HG03460 (cell line): ENCODE data around the gene MAP3K6.

ENCODE experiments used
- ATAC-seq: cut with Tn5 transposase; IDR thresholded peaks from one replicate; pipeline ENCODE4 v1.9.1; 2021; ENCODE audit not compliant: unreplicated experiment

Gene MAP3K6

DNA sequence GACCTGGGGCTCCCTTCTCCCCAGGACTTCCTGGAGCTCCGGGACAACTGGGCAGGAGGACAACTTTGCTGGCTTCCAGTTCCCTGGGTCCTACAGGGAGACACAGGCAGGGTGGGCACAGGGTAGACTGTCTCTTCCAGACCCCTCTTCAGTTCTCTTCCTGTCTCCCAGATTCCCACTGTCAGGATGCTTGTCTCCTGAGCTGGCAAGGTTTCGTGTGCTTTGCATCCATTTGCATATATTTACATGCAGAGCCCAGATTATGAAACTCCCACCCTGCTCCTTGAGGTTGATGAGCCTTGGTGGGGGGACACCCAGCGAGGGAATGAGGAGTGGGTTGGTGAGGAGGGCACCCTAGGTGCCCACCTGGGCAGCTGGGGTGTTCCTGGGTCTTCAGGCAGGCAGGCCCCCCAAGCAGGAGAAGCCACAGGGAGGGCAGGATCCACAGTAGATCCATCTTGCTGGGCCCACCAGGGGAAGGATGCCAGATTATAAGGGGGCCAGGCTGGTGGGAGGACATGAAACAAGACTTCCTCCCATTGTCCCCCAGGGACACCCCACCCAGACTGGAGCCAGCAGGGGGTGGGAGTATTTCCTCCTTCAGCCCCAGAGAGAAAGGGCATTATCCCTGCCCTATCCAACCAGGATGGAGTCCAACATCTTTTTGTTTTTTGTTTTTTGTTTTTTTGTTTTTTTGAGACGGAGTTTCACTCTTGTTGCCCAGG is 7.8 kb upstream of the MAP3K6 start, which contains the start of gene FCN3:
TSS of gene FCN3 (minus strand) at position 463 of the 725 bp plus-strand sequence. CDS start at position 457, 6 bp downstream.
- ATAC-seq: no peak

DNA sequence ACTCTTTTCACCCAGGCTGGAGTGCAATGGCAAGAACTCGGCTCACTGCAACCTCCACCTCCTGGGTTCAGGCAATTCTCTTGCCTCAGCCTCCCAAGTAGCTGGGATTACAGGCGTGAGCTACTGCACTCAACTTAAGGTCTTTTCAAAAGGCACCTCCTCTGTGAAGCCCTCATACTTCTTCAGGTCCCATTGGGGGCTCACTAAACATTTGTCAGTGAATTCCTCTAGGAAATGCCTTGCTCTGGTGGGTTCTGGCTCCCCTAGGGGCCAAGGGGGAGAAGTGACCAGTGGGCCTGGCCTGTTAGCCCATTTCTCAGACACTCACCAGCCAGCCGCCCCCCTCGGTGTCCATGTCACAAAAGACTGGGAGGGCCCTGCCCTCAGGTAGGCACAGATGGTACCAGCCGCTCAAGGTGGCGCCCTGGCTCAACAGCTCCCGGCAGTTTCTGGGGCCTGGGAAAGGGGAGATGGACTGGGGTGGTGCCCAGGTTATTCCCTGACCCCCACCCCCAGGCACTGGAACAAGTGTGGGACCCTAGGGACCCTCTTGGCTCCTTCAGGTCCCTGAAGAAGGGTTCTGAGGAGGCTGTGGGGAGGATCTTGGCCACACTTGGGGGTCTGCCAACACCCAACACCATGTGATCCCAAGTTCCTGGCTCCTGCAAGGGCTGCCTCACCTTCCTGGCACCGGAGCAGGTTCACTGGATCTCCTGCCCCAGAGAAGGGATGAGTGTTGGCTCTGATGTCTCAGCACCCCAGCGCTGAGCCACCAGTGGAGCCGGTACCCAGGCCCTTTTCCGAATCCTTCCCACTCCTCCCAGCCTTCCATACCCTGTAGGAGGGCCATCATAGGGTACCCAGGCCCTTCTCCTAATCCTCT is 6.3 kb upstream of the MAP3K6 start:
- ATAC-seq: no peak

DNA sequence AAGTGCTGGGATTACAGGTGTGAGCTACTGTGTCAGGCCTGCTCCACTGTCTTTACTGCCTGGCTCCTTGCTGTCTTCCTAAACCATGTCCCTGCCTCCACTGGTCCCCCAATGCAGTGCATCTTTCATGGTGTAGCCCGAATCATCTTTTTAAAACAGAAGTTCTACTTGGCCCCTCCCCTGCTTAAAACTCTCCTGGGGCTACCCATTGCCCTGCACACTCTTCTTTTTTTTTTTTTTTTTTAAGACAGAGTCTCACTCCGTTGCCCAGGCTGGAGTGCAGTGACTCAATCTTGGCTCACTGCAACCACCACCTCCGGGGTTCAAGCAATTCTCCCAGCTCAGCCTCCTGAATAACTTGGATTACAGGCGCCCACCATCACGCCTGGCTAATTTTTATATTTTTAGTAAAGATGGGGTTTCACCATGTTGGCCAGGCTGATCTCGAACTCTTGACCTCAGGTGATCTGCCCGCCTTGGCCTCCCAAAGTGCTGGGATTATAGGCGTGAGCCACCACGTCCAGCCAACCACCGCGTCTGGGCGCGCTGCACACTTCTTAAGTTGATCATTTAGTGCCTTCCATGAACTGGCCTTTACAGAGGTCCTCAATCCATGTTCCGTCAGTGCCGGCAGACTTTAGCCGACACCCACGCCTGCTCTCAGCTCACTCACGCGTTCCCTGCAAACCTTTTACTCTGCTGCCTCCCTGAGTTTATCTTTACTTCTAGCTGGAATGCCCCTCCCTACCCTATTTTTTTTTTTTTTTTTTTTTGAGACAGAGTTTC is 5.5 kb upstream of the MAP3K6 start:
- ATAC-seq: no peak

DNA sequence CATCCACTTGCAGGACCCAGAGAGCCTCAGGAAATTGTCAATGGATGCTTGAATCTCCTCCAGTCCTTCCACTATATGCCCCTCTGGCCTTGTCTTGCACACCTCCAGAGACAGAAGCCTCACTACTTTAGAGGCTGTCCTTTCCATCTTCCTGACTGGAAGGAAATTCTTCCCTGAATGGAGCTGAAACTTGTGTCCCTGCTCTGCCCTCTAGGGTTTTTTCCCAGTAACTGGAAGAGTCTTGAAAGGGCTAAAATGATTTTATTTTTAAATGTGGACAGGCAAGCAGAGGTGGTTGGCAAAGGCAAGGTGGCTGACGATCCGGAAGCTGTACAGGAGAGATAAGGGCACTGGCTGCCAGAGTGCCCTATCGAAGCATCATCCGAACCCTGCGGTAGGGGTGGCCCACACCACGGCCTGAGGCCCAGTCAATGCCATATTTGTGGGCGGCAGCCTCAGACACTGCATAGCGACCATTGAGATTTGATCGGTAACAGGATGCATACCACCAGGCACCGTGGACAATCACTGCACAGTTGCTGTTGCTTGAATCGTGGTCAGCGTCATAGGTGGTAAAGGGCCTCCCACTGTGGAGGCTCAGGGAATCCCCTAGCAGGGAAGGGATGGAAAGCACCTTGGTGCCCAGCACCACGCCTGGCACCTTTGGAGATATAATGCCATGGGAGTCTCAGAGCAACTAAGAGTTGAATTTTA is 2.3 kb upstream of the MAP3K6 start:
- no peak for ATAC-seq

DNA sequence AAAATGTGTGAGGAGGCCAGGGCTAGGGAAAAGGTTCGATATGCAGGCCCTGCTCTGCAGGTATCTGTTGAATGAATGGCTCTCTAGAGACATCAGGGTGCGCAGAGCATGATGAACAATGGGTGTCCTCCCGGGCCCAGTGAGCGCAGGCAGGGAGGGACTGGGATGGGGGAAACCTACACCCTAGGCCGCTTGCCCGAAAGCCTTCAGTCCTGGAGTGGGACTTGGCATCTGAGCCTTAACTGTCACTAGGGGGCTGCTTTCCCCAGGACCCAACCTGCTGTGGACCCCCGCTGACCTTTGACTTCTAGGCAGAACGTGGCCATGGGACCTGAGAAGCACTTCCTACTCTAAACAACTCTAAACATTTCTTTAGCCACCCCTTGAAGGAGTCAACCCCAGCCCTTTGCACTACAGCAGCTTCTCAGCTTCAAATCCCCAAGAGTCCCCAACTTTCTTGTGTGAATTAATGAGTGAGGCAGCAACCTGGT is 444 bp upstream of the MAP3K6 start:
- no peak for ATAC-seq

DNA sequence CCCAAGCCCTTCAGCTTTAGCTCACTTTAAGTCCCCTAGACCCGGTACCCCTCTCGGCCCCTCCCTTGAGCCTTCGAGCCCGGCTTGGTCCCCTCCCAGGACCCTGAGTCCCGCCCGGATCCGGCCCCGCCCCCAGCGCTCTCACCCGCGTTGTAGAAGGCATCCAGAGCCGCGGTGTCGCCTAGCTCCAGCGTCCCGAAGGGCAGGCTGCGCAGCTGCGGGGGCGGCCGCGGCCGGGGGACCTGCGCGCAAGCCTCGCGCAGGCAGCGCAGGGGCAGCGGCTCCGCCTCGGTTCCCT is 699 bp downstream of the MAP3K6 start:
- ATAC-seq: no peak

DNA sequence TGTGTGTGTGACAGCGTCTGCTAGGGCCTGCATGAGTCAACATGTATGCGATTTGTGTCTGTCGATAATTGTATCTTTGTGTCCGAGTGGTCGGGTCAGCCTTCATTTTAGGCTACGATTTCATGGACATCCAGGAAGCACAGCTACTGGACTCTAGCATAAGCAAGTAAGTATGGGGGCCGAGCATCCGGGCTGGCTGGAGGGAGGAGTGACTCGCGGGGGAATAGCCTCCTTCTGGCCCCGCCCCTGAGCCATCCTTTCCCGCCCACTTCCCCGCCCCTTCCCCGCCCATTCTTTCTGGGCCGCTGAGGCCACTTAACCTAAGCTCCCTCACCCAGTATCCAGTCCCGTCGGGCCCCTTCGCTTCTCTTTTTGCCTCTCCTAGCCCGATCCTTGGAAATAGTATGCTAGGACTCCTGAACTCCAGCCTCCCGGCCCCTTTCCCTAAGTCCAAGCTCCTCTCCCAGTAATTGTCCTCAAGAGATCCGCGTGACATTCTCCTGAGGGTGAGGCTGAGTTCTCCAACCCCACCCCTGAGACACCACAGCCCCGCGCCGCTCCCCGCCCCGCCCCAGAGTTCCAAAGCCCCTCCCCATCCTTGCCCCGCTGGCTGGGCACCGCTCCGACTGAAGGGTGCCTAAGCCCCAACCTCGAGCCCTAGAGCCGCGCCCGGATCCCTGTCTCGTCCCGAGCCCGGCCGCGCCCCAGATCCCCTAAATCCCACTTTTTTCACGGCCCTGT is 1.2 kb downstream of the MAP3K6 start:
- ATAC-seq: no peak

DNA sequence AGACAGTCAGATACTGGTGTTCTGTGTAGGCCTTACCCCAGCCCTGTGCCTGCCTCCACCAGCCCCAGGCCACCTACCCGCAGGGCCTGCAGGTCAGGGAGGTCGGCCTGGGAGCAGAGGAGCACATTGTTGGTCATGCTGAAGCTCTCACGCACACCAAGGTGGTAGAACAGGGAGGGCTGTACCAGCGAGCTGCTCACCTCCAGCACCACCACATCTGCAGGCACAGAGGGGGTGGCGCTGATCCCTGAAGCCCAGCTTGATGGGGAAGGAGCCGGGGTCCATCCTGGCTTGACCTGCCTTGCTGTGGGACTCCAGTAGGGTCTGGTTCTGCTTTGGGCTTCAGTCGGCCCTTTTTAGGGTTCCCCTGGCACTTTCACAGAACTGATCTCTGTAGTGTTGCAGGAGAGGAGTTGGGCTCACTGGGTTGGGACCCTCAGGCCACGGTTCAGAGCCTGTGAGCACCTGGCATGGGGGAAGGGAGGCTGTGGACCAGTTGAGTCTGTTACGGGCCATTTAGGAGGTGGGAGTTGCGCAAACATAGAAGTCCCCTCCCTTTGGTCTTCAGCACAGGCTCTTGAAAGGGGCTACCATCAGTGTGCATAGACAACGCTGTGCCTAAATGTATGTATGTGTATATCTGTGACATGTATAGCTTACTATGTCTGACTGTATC is 1.9 kb downstream of the MAP3K6 start:
- no peak for ATAC-seq

DNA sequence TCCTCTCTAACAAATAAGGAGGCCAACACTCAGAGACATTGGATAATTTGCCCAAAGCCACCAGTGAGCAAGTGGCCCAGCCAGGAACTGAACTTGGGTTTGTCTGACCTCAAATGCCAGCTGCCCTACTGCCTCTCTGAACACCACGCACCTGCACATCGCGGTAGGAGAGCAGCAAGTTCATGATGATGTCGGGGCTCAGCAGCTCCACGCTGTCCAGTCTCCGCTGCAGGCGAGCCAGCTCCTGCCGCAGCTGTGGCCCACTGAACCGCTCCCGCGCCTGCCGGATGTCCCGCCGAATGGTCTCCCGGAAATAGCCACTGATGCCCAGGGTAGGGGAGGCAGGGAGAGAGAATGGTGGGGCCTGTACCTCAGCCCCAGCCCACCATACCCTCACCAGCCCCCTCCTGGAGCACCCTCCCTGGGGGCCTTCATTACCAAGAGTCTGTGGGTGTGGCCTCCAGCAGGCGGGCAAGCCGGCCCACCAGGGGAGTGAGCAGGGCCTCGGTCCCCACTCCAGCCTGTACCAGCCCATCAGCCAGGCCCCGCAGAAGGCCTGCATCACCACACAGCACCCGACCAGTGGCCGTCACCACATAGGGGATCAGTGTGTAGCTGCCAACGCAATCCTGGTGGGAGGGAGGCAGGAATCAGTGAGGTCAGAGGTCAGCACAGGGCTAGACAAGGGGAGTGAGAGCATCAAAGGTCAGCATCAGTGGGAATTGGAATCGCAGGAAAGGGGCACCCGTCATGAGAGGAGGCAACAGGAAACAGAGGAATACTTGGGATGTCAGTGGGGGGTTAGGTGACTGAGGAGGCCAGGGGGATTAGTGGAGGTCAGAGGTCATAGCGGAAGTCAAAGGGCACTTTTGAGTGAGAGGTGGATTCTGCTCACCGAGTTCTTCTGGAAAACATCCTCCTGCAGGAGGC is 2.7 kb downstream of the MAP3K6 start:
- ATAC-seq: no peak

DNA sequence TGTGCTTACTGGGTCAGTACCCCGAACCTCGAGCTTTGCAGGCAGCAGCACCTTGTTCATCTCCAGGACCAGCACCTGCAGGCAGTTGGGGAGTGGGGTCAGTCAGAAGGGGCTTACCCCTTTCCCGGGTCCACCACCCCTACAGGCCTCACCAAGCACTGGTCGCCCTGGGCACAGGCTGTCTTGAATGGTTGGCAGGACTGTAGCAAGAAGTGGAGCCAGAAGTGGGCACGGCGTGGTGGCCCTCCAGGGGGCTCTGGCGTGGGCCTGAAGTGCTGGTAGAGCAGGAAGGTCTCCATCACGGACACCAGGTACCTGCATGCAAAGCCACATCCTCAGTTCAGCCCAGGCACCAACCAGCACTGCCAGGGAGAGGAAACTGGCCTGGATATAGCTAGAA is 5.2 kb downstream of the MAP3K6 start:
- no peak for ATAC-seq

DNA sequence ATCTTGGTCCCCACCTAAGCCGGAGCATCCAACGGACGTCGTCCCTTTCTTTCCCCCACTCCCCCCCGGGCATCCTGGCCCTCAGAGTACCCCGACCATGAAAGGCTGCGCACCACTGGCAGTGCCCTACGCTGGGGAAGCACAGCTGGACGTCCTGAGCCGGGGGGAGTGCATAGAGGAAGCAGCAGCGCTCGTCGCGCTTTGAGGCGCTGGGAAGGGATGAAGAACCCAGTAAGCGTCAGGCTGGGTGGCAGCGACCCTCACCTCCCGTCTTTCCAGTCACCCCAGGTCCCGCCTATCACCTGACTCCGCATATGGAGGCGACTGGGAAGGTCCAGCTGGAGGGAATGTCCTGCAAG is 5.7 kb downstream of the MAP3K6 start:
- no peak for ATAC-seq

DNA sequence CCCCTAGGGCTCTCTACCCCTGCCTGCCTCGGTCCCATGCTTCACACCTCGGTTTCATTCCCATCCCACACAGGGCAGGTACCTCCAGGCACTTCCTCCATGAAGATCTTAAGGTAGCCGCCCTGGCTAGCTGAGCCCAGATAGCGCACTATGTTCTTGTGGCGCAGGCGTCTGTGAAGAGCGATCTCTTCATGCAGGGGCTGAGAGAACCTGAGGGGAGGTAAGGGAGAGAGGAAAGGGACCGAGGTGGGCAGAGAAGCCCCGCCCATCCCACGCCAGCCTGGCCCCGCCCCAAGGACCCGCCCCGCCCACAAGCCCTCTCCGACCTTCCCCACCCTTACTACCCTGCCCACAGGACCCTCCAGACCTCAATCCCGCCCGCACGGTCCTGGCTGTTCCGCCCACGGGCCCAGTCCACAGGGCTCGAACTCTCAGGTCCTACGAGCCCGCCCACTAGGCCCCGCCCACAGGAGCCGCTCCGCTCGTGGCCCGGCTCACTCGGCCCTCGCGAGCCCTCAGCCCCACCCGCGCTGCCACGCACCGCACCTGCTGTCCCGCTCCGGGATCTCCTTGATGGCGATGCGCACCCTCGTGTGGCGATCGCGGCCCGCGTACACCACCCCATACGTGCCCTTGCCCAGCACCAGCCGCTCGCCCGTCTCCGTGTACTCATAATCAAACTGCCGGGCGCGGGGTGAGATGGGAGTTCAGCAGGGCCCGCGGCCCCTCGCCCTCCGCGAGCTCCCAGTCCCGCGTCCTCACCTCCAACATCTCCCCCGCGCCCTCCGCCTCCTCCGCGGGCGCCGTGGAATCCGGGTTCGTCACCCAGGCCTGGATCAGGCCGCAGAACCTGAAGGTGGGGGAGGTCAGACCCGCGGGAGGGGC is 6.4 kb downstream of the MAP3K6 start:
- no peak for ATAC-seq

DNA sequence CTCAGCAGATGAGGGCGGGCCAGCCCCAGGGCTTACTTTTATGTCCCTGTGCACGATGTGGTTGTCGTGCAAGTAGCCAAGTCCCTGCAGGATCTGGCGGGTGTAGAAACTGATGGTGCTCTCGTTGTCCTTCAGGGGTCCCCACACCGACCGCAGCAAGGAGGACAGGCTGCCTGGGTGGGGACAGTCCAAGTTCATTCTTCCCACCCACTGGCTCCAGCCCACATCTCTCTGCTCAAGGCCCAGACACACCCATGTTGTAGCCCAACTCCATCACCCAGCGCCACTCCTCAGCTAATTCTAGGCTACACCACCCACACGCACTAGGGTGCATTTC is 7.0 kb downstream of the MAP3K6 start:
- no peak for ATAC-seq

DNA sequence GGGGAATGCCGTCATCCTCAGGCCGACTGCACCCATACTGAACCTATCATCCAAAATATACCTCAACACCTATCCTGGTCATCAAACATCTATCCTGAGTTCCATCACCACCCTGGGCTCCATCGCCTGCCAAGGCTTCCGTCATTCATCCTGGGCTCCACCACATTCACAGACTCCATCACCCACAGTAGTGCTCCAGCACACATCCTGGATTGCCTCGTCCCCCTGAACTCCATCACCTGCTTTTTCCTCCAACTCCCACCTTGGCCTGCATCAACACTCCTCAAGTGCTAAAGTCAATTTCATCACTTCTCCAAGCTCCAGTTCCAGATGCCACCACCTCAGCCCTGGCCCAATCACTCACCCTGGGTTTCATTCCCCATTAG is 7.8 kb downstream of the MAP3K6 start:
- ATAC-seq: no peak

DNA sequence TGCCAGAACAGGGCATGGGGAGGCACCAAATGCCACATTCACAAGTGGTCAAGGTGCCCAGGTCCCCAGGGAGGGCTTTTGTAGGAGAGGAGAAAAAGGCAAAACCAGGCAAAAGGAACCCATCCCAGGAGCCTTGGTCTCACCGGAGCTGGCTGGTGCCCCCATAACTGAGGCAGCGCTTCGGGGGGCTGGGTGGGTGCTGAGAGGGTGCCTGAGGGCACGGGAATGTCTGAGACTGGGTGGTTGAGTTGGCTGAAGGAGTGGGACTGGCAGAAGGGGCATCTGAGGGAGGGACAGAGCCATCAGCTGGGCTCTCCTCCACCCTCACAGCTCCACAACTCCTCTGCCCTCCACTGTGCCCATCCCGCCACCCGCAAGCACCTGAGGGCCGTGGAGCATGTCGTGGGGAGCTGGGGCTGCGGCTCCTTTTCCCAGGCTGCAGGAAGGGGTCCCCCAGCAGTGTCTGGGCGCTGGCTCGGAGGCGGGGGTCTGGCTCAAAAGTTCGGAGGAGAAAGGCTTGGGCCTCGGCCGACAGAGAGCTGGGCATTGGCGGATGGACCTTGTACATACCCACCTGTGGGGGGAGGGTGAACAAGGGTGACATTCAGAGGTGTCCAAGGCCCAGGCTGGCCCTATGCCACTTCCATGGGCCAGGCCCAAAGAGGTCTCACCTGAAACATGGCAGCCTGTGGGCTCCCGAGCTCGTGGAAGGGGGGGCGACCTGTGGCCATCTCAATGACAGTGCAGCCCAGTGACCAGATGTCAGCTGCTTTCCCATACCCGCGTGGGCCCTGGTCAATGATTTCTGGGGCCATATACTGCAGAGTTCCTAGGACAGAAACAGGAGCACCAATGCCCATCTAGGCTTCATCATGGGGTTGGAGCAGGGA is 8.5 kb downstream of the MAP3K6 start:
- ATAC-seq: no peak

DNA sequence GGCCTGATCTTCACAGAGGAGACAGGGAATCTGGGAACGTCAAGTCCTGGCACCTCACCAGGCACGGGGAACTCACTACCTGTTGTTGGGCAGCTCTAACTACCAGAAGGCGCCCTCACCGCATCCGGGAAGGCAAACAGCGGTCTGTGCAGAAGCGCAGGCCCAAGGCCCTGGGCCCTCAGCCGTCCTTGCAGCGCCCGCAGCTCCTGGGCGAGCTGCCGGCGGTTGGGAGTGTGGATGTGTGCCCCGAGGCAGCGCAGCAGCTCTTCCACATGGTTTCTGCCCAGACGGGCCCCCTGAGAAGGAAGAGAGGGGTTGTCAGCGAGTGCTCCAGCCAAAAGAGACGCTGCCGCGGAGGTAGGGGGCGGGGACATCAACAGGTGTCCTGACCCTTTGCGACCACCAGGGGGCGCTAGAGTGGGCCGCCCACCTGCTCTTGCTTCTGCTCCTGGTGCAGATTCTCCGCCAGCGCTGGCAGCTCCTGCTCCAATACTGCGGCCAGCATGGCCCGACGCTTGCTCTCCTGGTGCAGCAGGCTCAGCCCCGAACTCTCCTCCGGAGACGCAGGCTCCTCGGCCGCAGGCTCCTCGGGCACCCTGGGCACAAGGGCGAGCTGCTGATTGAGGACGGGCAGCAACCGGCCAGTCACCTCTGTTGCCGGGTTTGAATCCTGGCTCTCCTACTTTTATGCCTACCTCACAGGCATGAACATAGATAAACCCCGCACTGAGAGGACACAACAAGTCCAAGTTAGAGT is 9.3 kb downstream of the MAP3K6 start:
- ATAC-seq: no peak
